Inflammatory macrophage treated with lipopolysaccharide for 4 hours (primary cell): Measurements from ENCODE around the gene KCNC1.

Experiments used
- DNase-seq: peaks from one replicate; pipeline ENCODE4 v3.0.0-alpha.2; 2020

Gene KCNC1

DNA sequence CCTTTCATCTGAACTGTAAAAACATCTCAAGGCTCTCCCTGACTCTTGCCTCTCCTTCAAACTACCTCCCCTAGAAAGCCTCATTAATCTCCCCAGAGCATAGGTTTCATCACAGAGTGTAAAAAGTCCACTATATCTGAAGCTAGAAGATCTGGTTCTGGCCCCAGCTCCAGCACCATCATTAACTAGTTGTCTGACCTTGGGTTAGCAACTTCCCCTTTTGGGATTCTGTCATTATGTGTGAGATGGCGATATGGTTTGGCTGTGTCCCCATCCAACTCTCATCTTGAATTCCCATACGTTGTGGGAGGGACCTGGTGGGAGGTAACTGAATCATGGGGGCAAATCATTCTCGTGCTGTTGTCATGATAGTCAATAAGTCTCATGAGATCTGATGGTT, 97.3 kb downstream of the KCNC1 start:
- no peak for DNase-seq
